B cell (primary cell): ENCODE results near the gene SYTL5. TPM values are rescaled to one million over a fixed set of nuclear protein-coding genes. Genes with fewer than 3 reads are reported as not detected.

Source experiments
- ATAC-seq: fragments of 200-7000 bp; cut with Tn5 transposase; one replicate; pipeline ENCODE4 v1.10.0; 2021; ENCODE audit warnings: low read depth, mild to moderate bottlenecking, moderate number of reproducible peaks, moderate library complexity
- CTCF ChIA-PET: fragments of 350-600 bp; sonication (Branson Sonifier 250); formaldehyde crosslinking; loops from one replicate; lab custom pipeline; 2021; ENCODE audit warnings: antibody characterized with exemption, inconsistent platforms; lab: Charles Lee
- POLR2A ChIA-PET: fragments of 350-600 bp; sonication (Branson Sonifier 250); formaldehyde crosslinking; loops from one replicate; lab custom pipeline; 2021; ENCODE audit warnings: antibody characterized with exemption; lab: Charles Lee
- DNase-seq: peaks from one replicate; pipeline ENCODE4 v3.0.0; 2013
- H2AFZ ChIP-seq: 2 replicates; pipeline ENCODE4 v1.6.1; 2012; ENCODE audit warnings: mild to moderate bottlenecking, low read depth, low read length; ENCODE audit not compliant: insufficient read depth, poor library complexity, severe bottlenecking
- H3K27ac ChIP-seq, 2 donors: 1 replicate in 1 of 2; 2 replicates in 1 of 2; pipeline ENCODE4 v1.5.1; 2012 to 2013; ENCODE audit warnings: low read length in 2 of 2, mild to moderate bottlenecking in 2 of 2, moderate library complexity in 1 of 2
- H3K27me3 ChIP-seq, 4 experiments: fragments of 200-600 bp in 1 of 4; sonication (generic) in 1 of 4; replicated peaks in 1 of 4; 1 replicate in 2 of 4; 2 replicates in 2 of 4; pipeline versions ENCODE4 v1.6.1 to v1.7.0; 2013 to 2016; ENCODE audit warnings: low read length in 3 of 4, mild to moderate bottlenecking in 2 of 4, mixed read lengths in 1 of 4, moderate library complexity in 1 of 4; ENCODE audit not compliant: insufficient read depth in 4 of 4, control insufficient read depth in 3 of 4; ENCODE audit errors: control extremely low read depth in 1 of 4
- H3K36me3 ChIP-seq, 2 experiments: replicated peaks in 1 of 2; 1 replicate in 1 of 2; 2 replicates in 1 of 2; pipeline versions ENCODE4 v1.6.1 to v1.7.1; 2013; ENCODE audit warnings: low read length in 1 of 2; ENCODE audit not compliant: insufficient read depth in 2 of 2, control insufficient read depth in 1 of 2; ENCODE audit errors: control extremely low read depth in 1 of 2, extremely low read depth in 1 of 2
- H3K4me1 ChIP-seq, 2 donors: fragments of 200-600 bp in 1 of 2; sonication (generic) in 1 of 2; 1 replicate in 1 of 2; 2 replicates in 1 of 2; pipeline versions ENCODE4 v1.5.1 to v1.6.1; 2013 to 2017; ENCODE audit warnings: low read length in 2 of 2; ENCODE audit not compliant: control insufficient read depth in 2 of 2, insufficient read depth in 2 of 2
- H3K4me2 ChIP-seq: replicated peaks from 2 replicates; pipeline ENCODE3; 2012; ENCODE audit warnings: mild to moderate bottlenecking, low read depth, low read length; ENCODE audit not compliant: poor library complexity, severe bottlenecking
- H3K4me3 ChIP-seq, 5 experiments: fragments of 200-600 bp in 1 of 5; sonication (generic) in 1 of 5; 1 replicate in 3 of 5; 2 replicates in 2 of 5; pipeline versions ENCODE4 v1.5.1 to v1.7.0; 2011 to 2016; ENCODE audit warnings: low read length in 4 of 5, mild to moderate bottlenecking in 4 of 5, low read depth in 2 of 5, control low read depth in 1 of 5, moderate library complexity in 1 of 5; ENCODE audit not compliant: insufficient read depth in 1 of 5; ENCODE audit errors: control extremely low read depth in 1 of 5, extremely low read depth in 1 of 5
- H3K79me2 ChIP-seq: fragments of 200-600 bp; sonication (generic); one replicate; pipeline ENCODE4 v1.6.0; 2016; ENCODE audit warnings: low read length; ENCODE audit not compliant: control insufficient read depth, insufficient read depth
- H3K9ac ChIP-seq: fragments of 200-600 bp; sonication (generic); 2 replicates; pipeline ENCODE4 v1.6.1; 2017; ENCODE audit warnings: mild to moderate bottlenecking, low read length, moderate library complexity
- H3K9me3 ChIP-seq, 3 donors: one replicate each; pipeline versions ENCODE4 v1.6.1 to v1.7.1; 2013; ENCODE audit warnings: low read length in 2 of 3; ENCODE audit not compliant: control insufficient read depth in 2 of 3, insufficient read depth in 1 of 3; ENCODE audit errors: control extremely low read depth in 1 of 3
- H4K20me1 ChIP-seq: 2 replicates; pipeline ENCODE4 v1.6.0; 2012; ENCODE audit warnings: mild to moderate bottlenecking, low read length; ENCODE audit not compliant: insufficient read depth, control insufficient read depth, poor library complexity, severe bottlenecking
- H3K27ac Mint-ChIP-seq: one replicate; pipeline ENCODE4 v1.8.0; 2021; ENCODE audit warnings: mixed read lengths
- H3K27me3 Mint-ChIP-seq: one replicate; pipeline ENCODE4 v1.8.0; 2021; ENCODE audit warnings: mixed read lengths
- H3K4me1 Mint-ChIP-seq: one replicate; pipeline ENCODE4 v1.8.0; 2021; ENCODE audit warnings: mixed read lengths
- H3K4me3 Mint-ChIP-seq: one replicate; pipeline ENCODE4 v1.8.0; 2021; ENCODE audit warnings: mixed read lengths
- H3K9me3 Mint-ChIP-seq: one replicate; pipeline ENCODE4 v1.8.0; 2022; ENCODE audit warnings: mixed read lengths; ENCODE audit not compliant: insufficient read depth
- EZH2 ChIP-seq: IDR thresholded peaks from 2 replicates; pipeline ENCODE4 v1.6.1; 2012; ENCODE audit warnings: borderline replicate concordance, low read depth, mild to moderate bottlenecking, moderate library complexity, low read length; ENCODE audit not compliant: insufficient read depth, poor library complexity, severe bottlenecking
- WGBS: methylation state at CpG from one replicate; pipeline ENCODE4 v1.1.5; 2013; ENCODE audit warnings: missing lambda C conversion rate; ENCODE audit not compliant: insufficient coverage; 5-methylcytosine and 5-hydroxymethylcytosine counted together
- intact Hi-C: fragments of 100-400 bp; cut with micrococcal nuclease; formaldehyde crosslinking; loops from one replicate; pipeline ENCODE4 v1.10.0; 2022
- polyA plus RNA-seq: library from polyadenylated mRNA; depleted of rRNA; stranded (reverse); fragments of >200 nt; gene quantifications from 2 replicates; pipeline ENCODE4 v1.2.3, GENCODE V29; 2012
- total RNA-seq, 2 donors: library from RNA; stranded (reverse); fragments of 120-200 nt in 1 of 2; gene quantifications; 1 replicate in 1 of 2; 2 replicates in 1 of 2; pipeline versions ENCODE4 v1.2.3 to v1.2.4, GENCODE V29; 2013 to 2022
- TF ChIP-seq, protein P1 (sequence below): fragments of 200-600 bp; IDR thresholded peaks from one replicate; pipeline ENCODE4 v1.8.0; 2022; ENCODE audit warnings: antibody characterized with exemption, mild to moderate bottlenecking

Gene SYTL5
- total and polyA plus RNA-seq, 2 donors (not counting 1 experiment from before 2014, with no cell fraction given): 0.01 TPM; not detected in 1

DNA sequence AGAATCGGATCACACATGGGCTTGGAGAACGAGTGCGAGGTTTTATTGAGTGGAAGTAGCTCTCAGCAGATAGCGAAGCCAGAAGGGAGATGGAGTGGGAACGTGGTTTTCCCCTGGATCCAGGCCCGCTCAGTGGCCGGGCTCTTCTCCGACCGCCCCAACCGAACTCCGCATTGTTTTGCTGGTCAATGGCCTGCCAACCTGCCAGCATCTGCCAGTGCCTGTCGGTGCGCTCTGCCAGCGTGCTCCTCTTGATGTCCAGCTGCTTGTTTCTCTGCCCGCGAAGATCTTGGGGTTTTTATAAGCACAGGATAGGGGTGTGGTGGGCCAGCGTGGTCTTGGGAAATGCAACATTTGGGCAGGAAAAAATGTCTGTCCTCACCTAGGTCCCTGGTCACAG, 5.6 kb upstream of the SYTL5 start:
- H3K4me3 ChIP-seq: no peak overlapping the region
- intact Hi-C loops: no loop called here
- no peaks in the 10 kb centered on the region for H4K20me1 ChIP-seq
- Mint-ChIP-seq H3K27me3 (peaks cover 8% of the 10 kb centered on the region), H3K9me3 (peaks cover 3% of the 10 kb centered on the region), H3K27ac (no peak overlapping the region), H3K4me3 (no peak overlapping the region), H3K4me1 (no peaks in the 10 kb centered on the region)
- no peak overlapping the region for H3K27ac ChIP-seq
- no peak overlapping the region for H3K4me2 ChIP-seq
- no peak overlapping the region for H2AFZ ChIP-seq
- TF ChIP-seq, protein P1, sequence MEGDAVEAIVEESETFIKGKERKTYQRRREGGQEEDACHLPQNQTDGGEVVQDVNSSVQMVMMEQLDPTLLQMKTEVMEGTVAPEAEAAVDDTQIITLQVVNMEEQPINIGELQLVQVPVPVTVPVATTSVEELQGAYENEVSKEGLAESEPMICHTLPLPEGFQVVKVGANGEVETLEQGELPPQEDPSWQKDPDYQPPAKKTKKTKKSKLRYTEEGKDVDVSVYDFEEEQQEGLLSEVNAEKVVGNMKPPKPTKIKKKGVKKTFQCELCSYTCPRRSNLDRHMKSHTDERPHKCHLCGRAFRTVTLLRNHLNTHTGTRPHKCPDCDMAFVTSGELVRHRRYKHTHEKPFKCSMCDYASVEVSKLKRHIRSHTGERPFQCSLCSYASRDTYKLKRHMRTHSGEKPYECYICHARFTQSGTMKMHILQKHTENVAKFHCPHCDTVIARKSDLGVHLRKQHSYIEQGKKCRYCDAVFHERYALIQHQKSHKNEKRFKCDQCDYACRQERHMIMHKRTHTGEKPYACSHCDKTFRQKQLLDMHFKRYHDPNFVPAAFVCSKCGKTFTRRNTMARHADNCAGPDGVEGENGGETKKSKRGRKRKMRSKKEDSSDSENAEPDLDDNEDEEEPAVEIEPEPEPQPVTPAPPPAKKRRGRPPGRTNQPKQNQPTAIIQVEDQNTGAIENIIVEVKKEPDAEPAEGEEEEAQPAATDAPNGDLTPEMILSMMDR: no peak
- no peak for TF ChIP-seq EZH2
- CTCF ChIA-PET: no interaction called here
- no peaks in the 10 kb centered on the region for H3K27me3 ChIP-seq
- POLR2A ChIA-PET: no interaction called here
- no peak for DNase-seq
- H3K9ac ChIP-seq: no peak overlapping the region
- no peak for ATAC-seq
- WGBS: 96% methylated on average over 7 of the region's 17 CpGs
- no peaks in the 10 kb centered on the region for H3K79me2 ChIP-seq
- no peaks in the 10 kb centered on the region for H3K4me1 ChIP-seq
- H3K36me3 ChIP-seq: no peaks in the 10 kb centered on the region
- H3K9me3 ChIP-seq: no peaks in the 10 kb centered on the region

DNA sequence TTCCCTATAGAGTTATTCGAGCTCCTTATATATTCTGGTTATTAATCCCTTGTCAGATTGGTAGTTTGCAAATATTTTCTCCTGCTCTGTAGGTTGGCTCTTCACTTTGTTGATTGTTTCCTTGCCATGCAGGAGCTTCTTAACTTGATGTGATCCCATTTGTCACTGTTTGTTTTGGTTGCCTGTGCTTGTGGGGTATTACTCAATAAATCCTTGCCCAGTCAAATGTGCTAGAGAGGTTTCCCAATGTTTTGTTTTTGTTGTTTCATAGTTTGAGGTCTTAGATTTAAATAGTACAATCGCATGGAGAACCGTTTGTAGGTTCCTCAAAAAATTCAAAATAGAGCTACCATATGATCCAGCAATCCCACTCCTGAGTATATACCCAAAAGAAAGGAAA, 2.3 kb upstream of the SYTL5 start:
- Histone ChIP-seq H3K27ac (no peak overlapping the region), H3K9me3 (no peaks in the 10 kb centered on the region), H4K20me1 (no peaks in the 10 kb centered on the region), H3K27me3 (no peaks in the 10 kb centered on the region), H3K4me2 (no peak overlapping the region), H3K79me2 (no peaks in the 10 kb centered on the region), H2AFZ (no peak overlapping the region), H3K36me3 (no peaks in the 10 kb centered on the region), H3K4me1 (no peaks in the 10 kb centered on the region), H3K9ac (no peak overlapping the region), H3K4me3 (no peak overlapping the region)
- TF ChIP-seq, protein P1: no peak
- TF ChIP-seq EZH2: no peak
- ChIA-PET POLR2A (no interaction called here), CTCF (no interaction called here)
- DNase-seq (no peak), ATAC-seq (no peak)
- Mint-ChIP-seq H3K27me3 (peaks cover 5% of the 10 kb centered on the region), H3K27ac (no peak overlapping the region), H3K4me3 (no peak overlapping the region), H3K9me3 (peaks cover 3% of the 10 kb centered on the region), H3K4me1 (no peaks in the 10 kb centered on the region)
- intact Hi-C loops: no loop called here
- WGBS: no CpG with 5 or more reads among the region's 3 CpGs
